ENCODE data around the gene SLC25A18. TPM values are rescaled to one million over a fixed set of nuclear protein-coding genes. Genes with fewer than 3 reads are reported as not detected.

Gene SLC25A18
- polyA plus RNA-seq, 1 donor (not counting 4 experiments of a cell fraction or from before 2014, with no cell fraction given) = 0.04 TPM

DNA sequence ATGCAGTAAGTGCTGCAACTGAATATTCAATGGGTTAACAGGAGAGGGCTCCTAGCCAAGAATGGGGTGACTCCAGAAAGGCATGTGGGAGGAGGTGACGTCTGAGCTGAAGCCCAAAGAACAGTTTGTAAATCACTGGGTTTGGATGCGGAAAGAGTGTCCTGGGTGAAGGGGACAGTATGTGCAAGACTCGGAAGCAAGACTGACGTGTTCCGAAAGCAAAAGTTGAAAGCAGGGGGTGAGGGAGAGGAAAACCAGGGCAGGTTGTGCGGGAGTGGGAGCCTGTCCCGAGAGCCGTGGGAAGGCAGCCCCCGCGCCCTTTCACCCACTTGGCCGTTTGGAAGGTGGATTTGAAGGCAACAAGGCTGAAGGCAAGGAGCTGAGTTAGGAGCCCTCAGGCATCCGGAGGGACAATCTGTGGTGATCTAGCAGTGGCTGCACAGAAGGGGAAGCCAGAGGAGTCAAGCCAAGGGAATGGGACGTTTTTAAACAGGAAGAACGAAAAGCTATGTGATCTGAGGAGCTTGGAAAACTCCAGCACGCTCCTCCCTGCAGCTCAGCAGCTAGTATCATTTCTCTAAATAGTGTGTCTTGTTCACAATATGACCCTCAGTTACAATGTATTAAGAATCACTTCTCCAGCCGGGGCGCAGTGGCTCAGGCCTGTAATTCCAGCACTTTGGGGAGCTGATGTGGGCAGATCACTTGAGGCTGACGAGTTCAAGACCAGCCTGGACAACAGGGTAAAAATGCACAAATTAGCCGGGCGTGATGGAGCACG lies 7.7 kb downstream of the SLC25A18 start:
- Histone ChIP-seq H3K4me2 (ENCODE audit: control insufficient read depth, extremely low read depth, insufficient read depth, low read depth, low read length) (peak overlapping the region; percentile 68), H2AFZ (ENCODE audit: control insufficient read depth, low read length) (peak overlapping the region; percentile 84), H4K20me1 (ENCODE audit: control insufficient read depth, extremely low read depth, insufficient read depth, low read length) (no peaks in the 10 kb centered on the region), H3K9me3 (ENCODE audit: control insufficient read depth, low read depth, low read length) (no peaks in the 10 kb centered on the region), H3K79me2 (ENCODE audit: control insufficient read depth, insufficient read depth, low read length) (no peaks in the 10 kb centered on the region), H3K4me3 (ENCODE audit: control insufficient read depth in 2 of 3, extremely low read depth in 1 of 3, insufficient read depth in 2 of 3, low read depth in 1 of 3, low read length in 3 of 3) (peak overlapping the region in 1 of 3 experiments; percentile 47), H3K9me1 (ENCODE audit: control insufficient read depth, extremely low read depth, insufficient read depth, low read length) (no peaks in the 10 kb centered on the region), H3K27me3 (ENCODE audit: control insufficient read depth, extremely low read depth, insufficient read depth, low read length) (no peaks in the 10 kb centered on the region), H3K36me3 (ENCODE audit: control insufficient read depth in 2 of 2, extremely low read depth in 1 of 2, insufficient read depth in 2 of 2, low read length in 2 of 2) (no peaks in the 10 kb centered on the region), H3K27ac (ENCODE audit: control insufficient read depth, insufficient read depth, low read length) (peak overlapping the region; percentile 49), H3K9ac (ENCODE audit: control insufficient read depth, extremely low read depth, insufficient read depth, low read length) (peak overlapping the region; percentile 52), H3K4me1 (ENCODE audit: control insufficient read depth, extremely low read depth, insufficient read depth, low read length) (peaks cover 27% of the 10 kb centered on the region)
- DNase-seq (ENCODE audit: low read depth, low spot score) = no peak
- dilution Hi-C loops (cut with MboI; ENCODE audit: extremely low pct_ligation_motif_present, low sequenced_read_pairs) = no loop called here
- TF ChIP-seq EZH2 (IDR thresholded peaks at IDR 0.05; ENCODE audit: low read length) = no peak
- TF ChIP-seq, protein P1, sequence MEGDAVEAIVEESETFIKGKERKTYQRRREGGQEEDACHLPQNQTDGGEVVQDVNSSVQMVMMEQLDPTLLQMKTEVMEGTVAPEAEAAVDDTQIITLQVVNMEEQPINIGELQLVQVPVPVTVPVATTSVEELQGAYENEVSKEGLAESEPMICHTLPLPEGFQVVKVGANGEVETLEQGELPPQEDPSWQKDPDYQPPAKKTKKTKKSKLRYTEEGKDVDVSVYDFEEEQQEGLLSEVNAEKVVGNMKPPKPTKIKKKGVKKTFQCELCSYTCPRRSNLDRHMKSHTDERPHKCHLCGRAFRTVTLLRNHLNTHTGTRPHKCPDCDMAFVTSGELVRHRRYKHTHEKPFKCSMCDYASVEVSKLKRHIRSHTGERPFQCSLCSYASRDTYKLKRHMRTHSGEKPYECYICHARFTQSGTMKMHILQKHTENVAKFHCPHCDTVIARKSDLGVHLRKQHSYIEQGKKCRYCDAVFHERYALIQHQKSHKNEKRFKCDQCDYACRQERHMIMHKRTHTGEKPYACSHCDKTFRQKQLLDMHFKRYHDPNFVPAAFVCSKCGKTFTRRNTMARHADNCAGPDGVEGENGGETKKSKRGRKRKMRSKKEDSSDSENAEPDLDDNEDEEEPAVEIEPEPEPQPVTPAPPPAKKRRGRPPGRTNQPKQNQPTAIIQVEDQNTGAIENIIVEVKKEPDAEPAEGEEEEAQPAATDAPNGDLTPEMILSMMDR (optimal IDR thresholded peaks at IDR 0.05 in 1 of 3, IDR thresholded peaks at IDR 0.05 in 1 of 3, conservative IDR thresholded peaks at IDR 0.05 in 1 of 3; ENCODE audit: extremely low read depth in 1 of 3, insufficient read depth in 2 of 3, low read length in 3 of 3) = no peak
- FAIRE-seq = peak; percentile 93

DNA sequence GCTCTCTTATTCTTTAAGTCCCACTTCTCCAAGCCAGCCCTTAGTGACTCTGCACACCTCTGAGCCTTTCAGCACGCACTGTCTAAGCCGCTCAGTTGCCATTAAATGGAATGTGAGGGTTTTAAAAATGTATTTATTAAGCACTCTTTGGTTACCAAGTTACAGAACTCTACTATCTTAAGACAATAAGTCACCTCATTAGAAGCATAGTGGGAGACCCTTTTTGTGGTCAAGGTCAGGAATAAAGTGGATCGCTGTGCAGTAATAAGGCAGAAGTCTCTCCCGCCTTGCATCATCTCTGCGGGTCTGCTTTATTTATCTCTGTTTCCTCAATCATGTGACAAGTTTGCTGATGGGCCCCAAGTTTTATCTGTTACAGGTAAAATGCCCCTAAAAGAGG lies 11.9 kb downstream of the SLC25A18 start:
- FAIRE-seq = no peak
- no peak overlapping the region for H3K27ac ChIP-seq (ENCODE audit: control insufficient read depth, insufficient read depth, low read length)

More for the DNA sequence above, 11.9 kb downstream of the SLC25A18 start:
- no peaks in the 10 kb centered on the region for H3K27me3 ChIP-seq (ENCODE audit: control insufficient read depth, extremely low read depth, insufficient read depth, low read length)
- no peaks in the 10 kb centered on the region for H3K79me2 ChIP-seq (ENCODE audit: control insufficient read depth, insufficient read depth, low read length)
- dilution Hi-C loops (cut with MboI; ENCODE audit: extremely low pct_ligation_motif_present, low sequenced_read_pairs) = no loop called here
- H3K9me3 ChIP-seq (ENCODE audit: control insufficient read depth, low read depth, low read length) = no peaks in the 10 kb centered on the region
- no peak overlapping the region for H3K4me3 ChIP-seq (ENCODE audit: control insufficient read depth in 2 of 3, extremely low read depth in 1 of 3, insufficient read depth in 2 of 3, low read depth in 1 of 3, low read length in 3 of 3)
- H3K4me2 ChIP-seq (ENCODE audit: control insufficient read depth, extremely low read depth, insufficient read depth, low read depth, low read length) = no peak overlapping the region
- no peaks in the 10 kb centered on the region for H4K20me1 ChIP-seq (ENCODE audit: control insufficient read depth, extremely low read depth, insufficient read depth, low read length)
- peaks cover 28% of the 10 kb centered on the region for H3K4me1 ChIP-seq (ENCODE audit: control insufficient read depth, extremely low read depth, insufficient read depth, low read length)
- no peak for DNase-seq (ENCODE audit: low read depth, low spot score)
- no peaks in the 10 kb centered on the region for H3K36me3 ChIP-seq (ENCODE audit: control insufficient read depth in 2 of 2, extremely low read depth in 1 of 2, insufficient read depth in 2 of 2, low read length in 2 of 2)
- H3K9me1 ChIP-seq (ENCODE audit: control insufficient read depth, extremely low read depth, insufficient read depth, low read length) = no peaks in the 10 kb centered on the region
- no peak overlapping the region for H3K9ac ChIP-seq (ENCODE audit: control insufficient read depth, extremely low read depth, insufficient read depth, low read length)
- TF ChIP-seq, protein P1 (optimal IDR thresholded peaks at IDR 0.05 in 1 of 3, IDR thresholded peaks at IDR 0.05 in 1 of 3, conservative IDR thresholded peaks at IDR 0.05 in 1 of 3; ENCODE audit: extremely low read depth in 1 of 3, insufficient read depth in 2 of 3, low read length in 3 of 3) = no peak
- TF ChIP-seq EZH2 (IDR thresholded peaks at IDR 0.05; ENCODE audit: low read length) = no peak
- no peak overlapping the region for H2AFZ ChIP-seq (ENCODE audit: control insufficient read depth, low read length)
